ENCODE results near the gene GOLPH3L.
"Not testable (repeated sequence)": the region's sequence is repeated elsewhere in the genome, so short reads cannot be mapped to it uniquely, and the experiment has no call there.

GOLPH3L gene

GRCh38 chr1:150696995-150697927, at the start of gene GOLPH3L:
TSS of gene GOLPH3L (minus strand) at chr1:150697154. CDS start at chr1:150694838, 2,316 bp downstream.
- DNase-seq (ENCODE audit: low read depth in 4 of 4, low spot score in 1 of 4) = peak; percentile 54 to 88 (median 75)

- DNase-seq (ENCODE audit: low read depth in 4 of 4, low spot score in 1 of 4) = no peak
Observed at GRCh38 chr1:150730130-150730721, 33.3 kb upstream of the GOLPH3L start.

GRCh38 chr1:150724336-150724735, 27.4 kb upstream of the GOLPH3L start:
- DNase-seq (ENCODE audit: low read depth in 4 of 4, low spot score in 1 of 4) = no peak

- DNase-seq (ENCODE audit: low read depth in 4 of 4, low spot score in 1 of 4) = no peak
Observed at GRCh38 chr1:150720703-150721102, 23.7 kb upstream of the GOLPH3L start, which contains the start of gene HORMAD1. TSS of gene HORMAD1 (minus strand) at chr1:150720895. CDS start at chr1:150719505, 1,390 bp downstream.

GRCh38 chr1:150720098-150720497, 23.1 kb upstream of the GOLPH3L start:
- DNase-seq (ENCODE audit: low read depth in 4 of 4, low spot score in 1 of 4) = no peak

GRCh38 chr1:150718225-150718891, 21.4 kb upstream of the GOLPH3L start:
- DNase-seq (ENCODE audit: low read depth in 4 of 4, low spot score in 1 of 4) = no peak

DNA sequence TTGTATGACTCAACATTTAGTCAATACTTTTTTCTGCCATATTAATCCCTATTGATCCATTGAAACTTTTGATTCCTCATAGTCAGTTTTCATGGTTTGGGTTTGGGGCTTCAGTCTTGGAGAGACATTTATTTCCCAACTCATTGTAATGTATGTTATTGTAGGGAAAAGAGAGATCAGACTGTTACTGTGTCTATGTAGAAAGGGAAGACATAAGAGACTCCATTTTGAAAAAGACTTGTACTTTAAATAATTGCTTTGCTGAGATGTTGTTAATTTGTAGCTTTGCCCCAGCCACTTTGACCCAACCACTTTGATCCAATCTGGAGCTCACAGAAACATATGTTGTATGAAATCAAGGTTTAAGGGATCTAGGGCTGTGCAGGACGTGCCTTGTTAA, 12.1 kb upstream of the GOLPH3L start:
- not testable (repeated sequence) for DNase-seq (ENCODE audit: low read depth in 4 of 4, low spot score in 1 of 4)

GRCh38 chr1:150708595-150708994, 11.6 kb upstream of the GOLPH3L start:
- peak in 1 of 4 experiments; percentile 14 for DNase-seq (ENCODE audit: low read depth in 4 of 4, low spot score in 1 of 4)

DNA sequence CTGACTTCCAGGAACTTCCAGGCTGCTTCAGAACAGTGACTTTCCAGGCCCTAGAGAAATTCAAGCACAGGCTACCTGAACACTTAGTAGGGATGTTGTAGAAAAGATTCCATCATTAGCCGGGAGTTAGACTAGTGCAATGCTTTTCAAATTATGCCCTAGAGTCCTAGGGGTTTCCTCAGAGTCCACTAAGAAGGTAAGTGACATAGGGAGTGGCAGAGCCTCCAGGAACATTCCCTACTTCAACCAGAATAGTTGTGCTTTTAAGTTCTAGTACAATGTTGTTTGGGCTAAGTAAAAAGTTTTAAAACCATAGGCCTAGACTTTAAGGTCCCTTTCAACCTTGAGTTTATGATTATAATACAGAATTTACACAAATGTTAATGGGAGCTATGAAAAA, 9.1 kb upstream of the GOLPH3L start:
- DNase-seq (ENCODE audit: low read depth in 4 of 4, low spot score in 1 of 4) = no peak

- no peak for DNase-seq (ENCODE audit: low read depth in 4 of 4, low spot score in 1 of 4)
Observed at GRCh38 chr1:150703427-150703826, 6.5 kb upstream of the GOLPH3L start.

GRCh38 chr1:150696590-150696989, 364 bp downstream of the GOLPH3L start:
- DNase-seq (ENCODE audit: low read depth in 4 of 4, low spot score in 1 of 4) = no peak

GRCh38 chr1:150696162-150696561, 792 bp downstream of the GOLPH3L start:
- DNase-seq (ENCODE audit: low read depth in 4 of 4, low spot score in 1 of 4) = no peak

GRCh38 chr1:150695561-150695960, 1.4 kb downstream of the GOLPH3L start:
- no peak for DNase-seq (ENCODE audit: low read depth in 4 of 4, low spot score in 1 of 4)

GRCh38 chr1:150692720-150693119, 4.2 kb downstream of the GOLPH3L start:
- no peak for DNase-seq (ENCODE audit: low read depth in 4 of 4, low spot score in 1 of 4)

DNA sequence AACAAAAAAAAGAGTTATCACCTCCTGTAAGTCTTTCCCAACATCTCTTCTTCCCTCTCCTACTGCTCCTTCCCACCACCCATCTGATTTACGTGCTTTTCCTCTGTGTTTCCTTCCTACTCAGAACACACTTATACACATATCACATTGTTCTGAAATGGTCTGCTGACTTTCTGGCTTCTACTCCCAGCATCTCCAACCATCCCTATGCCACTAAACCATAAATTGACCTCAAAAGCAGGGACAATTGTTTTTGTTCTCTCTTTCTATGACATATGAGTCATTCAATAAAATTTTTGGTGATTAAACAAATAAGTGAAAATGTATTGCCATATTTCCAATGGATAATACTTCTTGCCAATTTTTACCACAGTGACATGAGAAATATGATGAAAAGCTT, 8.2 kb downstream of the GOLPH3L start:
- no peak for DNase-seq (ENCODE audit: low read depth in 4 of 4, low spot score in 1 of 4)

DNA sequence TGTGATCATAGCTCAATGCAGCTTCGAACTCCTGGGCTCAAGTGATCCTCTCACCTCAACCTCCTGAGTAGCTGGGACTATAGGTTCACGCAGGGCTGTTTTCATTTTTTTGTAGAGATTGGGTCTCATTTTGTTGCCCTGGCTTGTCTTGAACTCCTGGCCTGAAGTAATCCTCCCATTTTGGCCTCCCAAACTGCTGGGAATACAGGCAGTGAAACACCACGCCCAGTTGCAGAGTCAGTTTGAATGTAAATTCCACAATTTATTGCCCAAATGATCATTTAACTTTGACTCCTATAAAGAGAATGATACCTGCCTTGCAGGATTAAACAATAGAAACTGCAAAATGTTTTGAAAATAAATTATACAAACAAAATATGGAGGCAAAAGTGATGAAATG, 10.7 kb downstream of the GOLPH3L start:
- no peak for DNase-seq (ENCODE audit: low read depth in 4 of 4, low spot score in 1 of 4)

- no peak for DNase-seq (ENCODE audit: low read depth in 4 of 4, low spot score in 1 of 4)
Observed at GRCh38 chr1:150683914-150684313, 13.0 kb downstream of the GOLPH3L start.

DNA sequence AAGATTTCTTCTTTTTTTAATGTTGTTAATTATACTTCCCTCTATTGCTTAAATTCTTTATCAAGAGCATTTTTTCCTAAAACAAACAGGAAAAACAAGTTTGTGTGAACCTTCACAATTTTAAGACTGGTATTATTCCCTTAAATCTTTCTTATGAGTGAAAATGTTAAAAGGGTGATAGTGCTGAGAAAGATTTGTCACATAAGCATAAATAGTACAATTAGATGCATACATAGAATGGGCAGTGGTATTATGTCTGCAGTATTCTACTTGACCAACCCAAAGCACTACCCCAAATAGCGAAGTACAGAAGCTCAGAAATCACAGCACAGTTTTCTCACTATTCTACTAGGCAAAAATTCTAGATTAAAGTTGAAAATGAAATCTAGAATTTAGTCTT, 18.0 kb downstream of the GOLPH3L start:
- no peak for DNase-seq (ENCODE audit: low read depth in 4 of 4, low spot score in 1 of 4)

GRCh38 chr1:150674881-150675280, 22.1 kb downstream of the GOLPH3L start:
- DNase-seq (ENCODE audit: low read depth in 4 of 4, low spot score in 1 of 4) = no peak

- no peak for DNase-seq (ENCODE audit: low read depth in 4 of 4, low spot score in 1 of 4)
Observed at GRCh38 chr1:150663321-150663720, 33.6 kb downstream of the GOLPH3L start.

DNA sequence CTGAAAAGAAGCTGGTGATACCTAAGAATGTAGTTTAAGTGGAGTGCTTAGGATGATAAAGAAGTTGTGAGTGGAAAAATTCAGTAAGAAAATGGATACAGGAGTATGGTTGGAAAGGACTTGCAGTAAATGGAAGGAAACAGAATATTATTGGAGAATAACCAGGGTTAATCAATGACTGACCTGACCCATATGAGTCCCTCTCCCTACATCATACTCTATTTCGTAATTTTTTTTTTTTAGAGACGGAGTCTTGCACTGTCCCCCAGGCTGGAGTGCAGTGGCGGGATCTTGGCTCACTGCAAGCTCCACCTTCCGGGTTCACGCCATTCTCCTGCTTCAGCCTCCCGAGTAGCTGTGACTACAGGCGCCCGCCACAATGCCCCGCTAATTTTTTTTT, 34.1 kb downstream of the GOLPH3L start:
- no peak for DNase-seq (ENCODE audit: low read depth in 4 of 4, low spot score in 1 of 4)

GRCh38 chr1:150661156-150661555, 35.8 kb downstream of the GOLPH3L start:
- no peak for DNase-seq (ENCODE audit: low read depth in 4 of 4, low spot score in 1 of 4)
